GM21447 (cell line): ENCODE data around the gene HMX2.

ENCODE experiments used
- ATAC-seq: cut with Tn5 transposase; IDR thresholded peaks from one replicate; pipeline ENCODE4 v1.9.1; 2021; ENCODE audit not compliant: unreplicated experiment

HMX2 gene

GRCh38 chr10:123180101-123181090 lies 32.5 kb downstream of the HMX2 start:
- no peak for ATAC-seq

GRCh38 chr10:123183724-123184123 lies 35.8 kb downstream of the HMX2 start:
- no peak for ATAC-seq

GRCh38 chr10:123187781-123188180 lies 39.8 kb downstream of the HMX2 start:
- no peak for ATAC-seq

GRCh38 chr10:123191886-123192285 lies 44.0 kb downstream of the HMX2 start:
- no peak for ATAC-seq

GRCh38 chr10:123194056-123194455 lies 46.1 kb downstream of the HMX2 start:
- ATAC-seq: no peak
